GM18511 (cell line): ENCODE measurements around the gene ASIC2.
"Not testable (repeated sequence)": the region's sequence is repeated elsewhere in the genome, so short reads cannot be mapped to it uniquely, and the experiment has no call there.

Experiments used
- ATAC-seq: cut with Tn5 transposase; IDR thresholded peaks from one replicate; pipeline ENCODE4 v1.9.1; 2021; ENCODE audit warnings: mild to moderate bottlenecking, moderate library complexity; ENCODE audit not compliant: unreplicated experiment

Gene ASIC2

GRCh38 chr17:32995416-32996045 is 297.6 kb downstream of the ASIC2 start:
- no peak for ATAC-seq

DNA sequence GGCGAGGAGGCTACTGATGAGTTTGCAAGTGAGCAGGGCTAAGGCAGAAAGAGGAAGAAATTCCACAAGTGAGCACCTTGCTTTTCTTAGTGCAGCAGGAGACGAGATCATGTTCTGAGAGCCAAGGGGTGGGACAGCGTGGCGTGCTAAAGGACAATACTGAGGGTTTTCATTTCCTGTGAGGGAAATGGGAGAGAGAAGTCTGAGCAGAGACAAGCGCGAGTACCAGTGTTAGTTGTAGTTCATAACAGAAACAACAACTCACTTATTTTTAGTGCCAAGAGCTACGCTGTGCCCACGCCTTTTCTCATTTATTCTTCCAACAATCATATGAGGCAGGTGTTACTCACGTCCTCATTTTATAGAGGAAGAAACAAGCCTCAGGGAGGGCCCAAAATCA is 299.1 kb downstream of the ASIC2 start:
- no peak for ATAC-seq

DNA sequence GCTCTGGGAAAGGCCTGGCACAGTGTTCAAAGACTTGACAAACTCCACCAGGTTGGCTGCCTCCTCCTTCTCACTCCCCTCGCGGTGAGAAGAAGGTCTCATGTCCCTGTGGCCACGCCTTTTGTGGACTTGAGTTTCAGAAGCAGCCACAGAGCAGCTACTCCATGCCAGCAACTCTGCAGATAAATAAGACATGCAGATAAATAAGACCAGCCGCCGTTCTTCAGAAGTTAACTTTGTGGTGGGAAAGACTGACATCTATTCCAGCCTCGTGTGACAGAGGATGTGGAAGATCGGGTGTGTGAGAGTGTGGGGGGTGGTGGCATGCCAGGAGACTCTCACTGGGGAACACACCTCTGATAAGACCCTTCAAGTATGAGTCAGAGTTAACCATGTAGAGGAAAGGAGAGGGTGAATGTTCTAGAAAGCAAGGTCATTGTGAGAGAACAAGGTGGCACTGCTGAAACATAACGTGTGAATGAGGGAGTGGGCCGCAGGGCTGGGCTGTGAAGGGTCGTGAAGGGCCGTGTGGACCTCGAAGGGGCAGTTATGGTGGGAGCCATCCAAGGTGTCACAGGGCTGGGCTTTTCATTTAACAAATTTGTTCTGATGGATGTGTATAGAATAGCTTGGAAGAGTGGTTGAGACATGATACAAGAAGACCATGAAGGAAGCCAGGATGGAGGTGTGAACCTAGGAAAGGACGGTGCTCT is 300.6 kb downstream of the ASIC2 start:
- ATAC-seq, result no peak

DNA sequence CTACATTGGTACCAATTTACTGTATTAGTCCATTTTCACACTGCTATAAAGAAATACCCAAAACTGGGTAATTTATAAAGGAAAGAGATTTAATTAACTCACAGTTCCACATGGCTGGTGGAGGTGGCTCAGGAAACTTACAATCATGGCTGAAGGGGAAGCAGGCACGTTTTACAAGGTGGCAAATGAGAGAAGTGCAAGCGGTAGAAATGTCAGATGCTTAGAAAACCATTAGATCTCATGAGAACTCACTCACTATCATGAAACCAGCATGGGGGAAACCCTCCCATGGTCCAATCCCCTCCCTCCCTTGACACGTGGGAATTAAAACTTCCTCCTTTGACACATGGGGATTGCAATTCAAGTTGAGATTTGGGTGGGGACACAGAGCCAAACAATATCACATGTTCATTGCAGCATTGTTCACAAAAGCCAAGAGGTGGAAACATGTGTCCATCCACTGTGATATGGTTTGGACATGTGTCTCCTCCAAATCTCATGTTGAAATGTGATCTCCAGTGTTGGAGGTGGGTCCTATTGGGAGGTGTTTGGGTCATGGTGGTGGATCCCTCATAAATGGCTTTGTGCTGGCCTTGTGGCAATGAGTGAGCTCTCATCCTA is 304.5 kb downstream of the ASIC2 start:
- ATAC-seq, result no peak

- not testable (repeated sequence) for ATAC-seq
Measured at GRCh38 chr17:32987868-32988267, 305.2 kb downstream of the ASIC2 start.

- not testable (repeated sequence) for ATAC-seq
Measured at GRCh38 chr17:32987453-32987805, 305.7 kb downstream of the ASIC2 start.

DNA sequence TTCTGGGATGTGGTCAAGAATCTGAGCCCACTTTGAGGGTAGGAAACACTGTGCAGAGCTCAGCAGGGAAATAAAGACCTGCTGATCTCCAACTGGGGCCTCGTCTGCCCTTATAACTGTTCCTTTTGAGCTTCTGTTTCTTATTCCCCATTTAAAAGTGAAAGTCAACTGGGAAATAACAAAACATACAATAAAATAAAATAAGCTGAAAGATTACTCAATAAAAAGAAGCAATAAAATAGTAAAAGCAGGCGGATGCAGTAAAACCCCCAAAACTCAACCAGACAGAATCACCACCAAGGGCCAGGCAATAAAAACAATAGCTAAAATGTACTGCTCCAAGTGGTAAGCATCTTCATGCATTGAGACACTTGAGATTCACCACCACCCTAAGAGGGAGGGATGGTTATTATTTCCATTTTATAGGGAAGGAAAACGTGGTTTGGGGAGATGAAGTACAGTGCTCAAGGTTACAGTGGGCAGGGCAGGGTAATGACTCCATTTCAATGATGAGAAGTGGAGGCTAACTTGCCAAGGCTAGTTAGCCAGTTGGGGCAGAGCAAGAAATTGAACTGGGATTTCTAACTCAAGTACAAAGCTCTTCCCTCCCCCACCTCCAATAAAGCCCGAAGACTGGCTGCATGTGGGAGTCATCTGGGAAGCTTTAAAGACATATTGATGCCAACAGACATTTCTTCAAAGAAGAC is 307.9 kb downstream of the ASIC2 start:
- ATAC-seq, result no peak

- ATAC-seq, result not testable (repeated sequence)
Measured at GRCh38 chr17:32981611-32982010, 311.5 kb downstream of the ASIC2 start.

GRCh38 chr17:32980230-32980629 is 312.9 kb downstream of the ASIC2 start:
- no peak for ATAC-seq

DNA sequence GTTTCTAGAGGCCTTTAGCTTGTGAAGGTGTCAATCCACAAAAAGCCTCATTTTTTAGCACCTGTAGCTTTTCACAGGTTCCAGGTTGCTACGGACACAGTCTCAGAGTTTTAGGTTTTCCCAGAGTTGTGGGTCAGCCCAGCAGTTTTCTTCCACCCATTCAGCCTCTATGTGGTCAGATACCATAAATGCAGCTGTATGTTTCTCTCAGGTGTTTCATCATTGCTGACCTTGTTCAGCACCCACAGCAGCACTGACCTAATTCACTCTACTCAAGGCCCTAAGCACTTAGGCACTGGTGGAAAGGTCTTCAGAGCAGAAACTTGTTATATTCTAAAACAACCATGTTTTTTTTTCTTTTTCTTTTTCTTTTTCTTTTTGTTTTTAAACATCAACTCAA is 316.5 kb downstream of the ASIC2 start:
- ATAC-seq, result no peak

DNA sequence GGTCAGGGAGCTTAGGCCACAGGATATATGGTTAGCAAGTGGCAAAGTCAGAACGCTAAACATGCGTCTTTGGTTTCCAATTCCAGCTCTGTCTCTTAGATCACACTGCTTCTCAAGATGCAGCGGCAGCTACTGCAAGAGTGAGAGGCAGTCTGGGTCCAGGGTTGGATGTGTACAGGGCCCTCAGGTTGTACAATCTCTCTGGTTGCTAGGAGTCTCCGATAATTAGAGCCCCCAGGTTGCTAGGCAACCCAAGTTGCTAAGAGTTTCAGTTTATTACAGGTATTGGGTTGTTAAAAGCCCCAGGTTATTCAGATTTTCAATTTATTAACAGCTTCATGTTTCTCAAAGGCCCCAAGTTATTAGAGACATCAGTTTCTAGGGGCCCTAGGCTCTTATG is 317.0 kb downstream of the ASIC2 start:
- ATAC-seq, result no peak

GRCh38 chr17:32971171-32971570 is 321.9 kb downstream of the ASIC2 start:
- ATAC-seq, result peak; percentile 60

GRCh38 chr17:32970281-32970680 is 322.8 kb downstream of the ASIC2 start:
- no peak for ATAC-seq

DNA sequence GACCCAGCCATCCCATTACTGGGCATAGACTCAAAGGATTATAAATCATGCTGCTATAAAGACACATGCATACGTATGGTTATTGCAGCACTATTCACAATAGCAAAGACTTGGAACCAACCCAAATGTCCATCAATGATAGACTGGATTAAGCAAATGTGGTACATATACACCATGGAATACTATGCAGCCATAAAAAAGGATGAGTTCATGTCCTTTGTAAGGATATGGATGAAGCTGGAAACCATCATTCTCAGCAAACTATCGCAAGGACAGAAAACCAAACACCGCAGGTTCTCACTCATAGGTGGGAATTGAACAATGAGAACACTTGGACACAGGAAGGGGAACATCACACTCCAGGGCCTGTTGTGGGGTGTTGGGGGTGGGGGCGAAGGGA is 323.9 kb downstream of the ASIC2 start:
- not testable (repeated sequence) for ATAC-seq

GRCh38 chr17:32964541-32964940 is 328.6 kb downstream of the ASIC2 start:
- no peak for ATAC-seq
